DND-41 (cell line): Measurements from ENCODE around the gene EIF4G3.

ENCODE experiments used
- ATAC-seq: fragments of 200-7000 bp; cut with Tn5 transposase; 3 replicates; pipeline ENCODE4 v1.9.1; 2021; ENCODE audit warnings: low read depth; ENCODE audit not compliant: insufficient read depth
- DNase-seq: peaks from one replicate; pipeline ENCODE4 v3.0.0-alpha.2; 2020
- H2AFZ ChIP-seq: 2 replicates; pipeline ENCODE4 v1.6.0; 2012; ENCODE audit warnings: low read depth, low read length
- H3K27ac ChIP-seq: 2 replicates; pipeline ENCODE4 v1.5.1; 2012; ENCODE audit warnings: low read length, inconsistent platforms
- H3K27me3 ChIP-seq: fragments of 200-600 bp; sonication (generic); 2 replicates; pipeline ENCODE4 v1.6.0; 2012; ENCODE audit warnings: low read length, mild to moderate bottlenecking, inconsistent platforms; ENCODE audit not compliant: insufficient read depth, poor library complexity
- H3K36me3 ChIP-seq: 2 replicates; pipeline ENCODE4 v1.5.1; 2012; ENCODE audit warnings: low read length, inconsistent platforms; ENCODE audit not compliant: insufficient read depth
- H3K4me1 ChIP-seq: 2 replicates; pipeline ENCODE4 v1.5.1; 2012; ENCODE audit warnings: mild to moderate bottlenecking, low read length; ENCODE audit not compliant: insufficient read depth
- H3K4me2 ChIP-seq: 2 replicates; pipeline ENCODE4 v1.6.0; 2012; ENCODE audit warnings: mild to moderate bottlenecking, moderate library complexity, low read length, inconsistent platforms; ENCODE audit not compliant: insufficient read depth
- H3K4me3 ChIP-seq, 2 experiments: fragments of 200-600 bp in 1 of 2; shearing (Covaris generic) in 1 of 2; 2 replicates each; pipeline ENCODE4 v1.5.1; 2012 to 2016; ENCODE audit warnings: inconsistent platforms in 2 of 2, low read length in 2 of 2, mild to moderate bottlenecking in 2 of 2, low read depth in 1 of 2, moderate library complexity in 1 of 2
- H3K79me2 ChIP-seq: 2 replicates; pipeline ENCODE4 v1.6.0; 2012; ENCODE audit warnings: low read length, inconsistent platforms; ENCODE audit not compliant: insufficient read depth
- H3K9ac ChIP-seq: 2 replicates; pipeline ENCODE4 v1.6.0; 2012; ENCODE audit warnings: low read depth, mild to moderate bottlenecking, inconsistent platforms, low read length, moderate library complexity
- H3K9me3 ChIP-seq: 2 replicates; pipeline ENCODE4 v1.5.1; 2012; ENCODE audit warnings: low read length, moderate library complexity, mild to moderate bottlenecking, inconsistent platforms; ENCODE audit not compliant: insufficient read depth, severe bottlenecking
- H4K20me1 ChIP-seq: 2 replicates; pipeline ENCODE4 v1.6.0; 2012; ENCODE audit warnings: low read length; ENCODE audit not compliant: insufficient read depth
- CTCF ChIP-seq: IDR thresholded peaks from 2 replicates; pipeline ENCODE4 v1.5.1; 2012; ENCODE audit warnings: borderline replicate concordance, low read length, moderate library complexity, mild to moderate bottlenecking; ENCODE audit not compliant: poor library complexity, severe bottlenecking; ENCODE audit errors: extremely low read depth
- EZH2 ChIP-seq: IDR thresholded peaks from 3 replicates; pipeline ENCODE4 v1.6.1; 2012; ENCODE audit warnings: borderline replicate concordance, low read depth, mild to moderate bottlenecking, moderate library complexity, low read length, inconsistent platforms; ENCODE audit not compliant: severe bottlenecking

EIF4G3 gene

DNA sequence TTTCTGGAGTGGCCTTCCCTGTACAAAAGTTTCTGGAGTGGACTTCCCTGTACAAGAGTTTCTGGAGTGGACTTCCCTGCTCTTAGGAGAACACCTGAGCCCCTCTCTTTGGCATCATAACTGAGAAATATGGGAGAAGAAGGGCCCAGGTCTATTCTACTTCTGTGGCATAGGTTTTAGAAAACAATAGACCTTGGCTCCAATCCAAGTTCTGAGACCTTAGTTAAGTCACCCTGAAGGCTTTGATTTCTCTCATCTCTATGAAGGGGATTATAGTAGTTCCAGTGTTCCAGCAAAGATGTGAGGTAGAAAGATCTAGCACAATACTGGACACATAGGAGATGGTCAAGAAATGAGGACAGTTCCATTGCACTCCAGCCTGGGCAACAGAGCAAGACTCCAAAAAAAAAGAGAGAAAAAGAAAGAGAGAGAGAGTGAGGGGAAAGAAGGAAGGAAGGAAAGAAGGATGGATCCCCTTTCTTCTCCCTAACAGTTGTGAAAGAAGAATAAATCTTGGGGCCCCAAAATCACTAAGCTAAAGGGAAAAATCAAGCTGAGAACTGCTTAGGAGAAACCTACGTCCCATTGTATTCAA, 13.3 kb upstream of the EIF4G3 start:
- Histone ChIP-seq H3K79me2 (no peaks in the 10 kb centered on the region), H3K9me3 (no peaks in the 10 kb centered on the region), H2AFZ (no peak overlapping the region), H3K4me3 (no peak overlapping the region), H3K27me3 (peaks cover 2% of the 10 kb centered on the region), H3K36me3 (no peaks in the 10 kb centered on the region), H4K20me1 (no peaks in the 10 kb centered on the region), H3K27ac (no peak overlapping the region), H3K9ac (no peak overlapping the region), H3K4me2 (no peak overlapping the region), H3K4me1 (no peaks in the 10 kb centered on the region)
- ATAC-seq: no peak
- no peak for DNase-seq
- TF ChIP-seq EZH2: no peak
- TF ChIP-seq CTCF: no peak

GRCh38 chr1:21189421-21189820, 12.7 kb upstream of the EIF4G3 start:
- TF ChIP-seq CTCF: no peak
- no peak for TF ChIP-seq EZH2

GRCh38 chr1:21188235-21188634, 11.5 kb upstream of the EIF4G3 start:
- Histone ChIP-seq H3K4me2 (no peak overlapping the region), H3K9ac (no peak overlapping the region), H3K27me3 (peaks cover 2% of the 10 kb centered on the region), H3K27ac (no peak overlapping the region), H3K36me3 (no peaks in the 10 kb centered on the region), H3K4me3 (no peak overlapping the region), H3K79me2 (no peaks in the 10 kb centered on the region), H4K20me1 (no peaks in the 10 kb centered on the region), H3K9me3 (no peaks in the 10 kb centered on the region), H3K4me1 (no peaks in the 10 kb centered on the region), H2AFZ (no peak overlapping the region)
- no peak for TF ChIP-seq CTCF
- TF ChIP-seq EZH2: no peak
- ATAC-seq (no peak), DNase-seq (no peak)

More at GRCh38 chr1:21189421-21189820, 12.7 kb upstream of the EIF4G3 start:
- H3K9me3 ChIP-seq: no peaks in the 10 kb centered on the region
- no peaks in the 10 kb centered on the region for H3K79me2 ChIP-seq
- H3K4me1 ChIP-seq: no peaks in the 10 kb centered on the region
- no peak overlapping the region for H2AFZ ChIP-seq
- H3K4me3 ChIP-seq: no peak overlapping the region
- H3K27me3 ChIP-seq: peaks cover 2% of the 10 kb centered on the region
- H3K9ac ChIP-seq: no peak overlapping the region
- H3K36me3 ChIP-seq: no peaks in the 10 kb centered on the region
- ATAC-seq (no peak), DNase-seq (no peak)
- no peak overlapping the region for H3K27ac ChIP-seq
- H4K20me1 ChIP-seq: no peaks in the 10 kb centered on the region
- no peak overlapping the region for H3K4me2 ChIP-seq
